Prostate gland (tissue), 2 donors: ENCODE data around the gene SSBP3.

Experiments
- CTCF ChIP-seq, 4 experiments: fragments of 200-600 bp in 2 of 4; fragments of 450-650 bp in 2 of 4; sonication (generic) in 2 of 4; IDR thresholded peaks; 1 replicate in 3 of 4; 2 replicates in 1 of 4; pipeline ENCODE4 v1.5.1; 2016 to 2019; ENCODE audit warnings: antibody characterized with exemption in 4 of 4, mild to moderate bottlenecking in 2 of 4, moderate library complexity in 2 of 4
- POLR2A ChIP-seq: fragments of 450-650 bp; IDR thresholded peaks from one replicate; pipeline ENCODE4 v1.6.1; 2016; ENCODE audit warnings: antibody characterized with exemption, mild to moderate bottlenecking
- POLR2AphosphoS5 ChIP-seq: sonication (generic); formaldehyde crosslinking; IDR thresholded peaks from one replicate; pipeline ENCODE4 v1.6.1; 2017; ENCODE audit warnings: antibody characterized with exemption

DNA sequence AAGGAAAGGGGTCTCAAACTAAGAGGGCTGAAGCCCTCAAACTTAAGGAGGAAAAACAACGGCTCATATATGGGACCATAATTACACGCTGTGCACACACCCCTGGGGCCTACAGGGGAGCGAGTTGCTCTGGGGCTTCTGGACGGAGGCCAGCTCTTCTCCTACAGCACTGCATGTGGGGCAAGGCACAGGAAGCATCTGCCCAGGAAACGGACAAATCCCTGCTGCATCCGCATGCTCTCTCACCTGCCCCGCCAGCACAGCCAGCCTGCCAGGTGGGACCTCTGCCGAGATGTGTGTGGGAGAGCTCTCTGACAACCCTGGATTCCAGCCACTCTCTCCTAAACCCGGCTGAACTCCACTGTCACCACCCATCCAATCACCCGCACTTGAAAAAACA is 152.1 kb downstream of the SSBP3 start:
- TF ChIP-seq CTCF (IDR thresholded peaks at IDR 0.05) (no peak), POLR2A (no peak), POLR2AphosphoS5 (no peak)
